ENCODE data around the gene PRPF8. TPM values are rescaled to one million over a fixed set of nuclear protein-coding genes. Genes with fewer than 3 reads are reported as not detected.

The PRPF8 gene
- total and polyA plus RNA-seq, 2 of the 13 experiments (the other 11 are each of a cell fraction or from before 2014, with no cell fraction given), result 112 to 179 TPM

DNA sequence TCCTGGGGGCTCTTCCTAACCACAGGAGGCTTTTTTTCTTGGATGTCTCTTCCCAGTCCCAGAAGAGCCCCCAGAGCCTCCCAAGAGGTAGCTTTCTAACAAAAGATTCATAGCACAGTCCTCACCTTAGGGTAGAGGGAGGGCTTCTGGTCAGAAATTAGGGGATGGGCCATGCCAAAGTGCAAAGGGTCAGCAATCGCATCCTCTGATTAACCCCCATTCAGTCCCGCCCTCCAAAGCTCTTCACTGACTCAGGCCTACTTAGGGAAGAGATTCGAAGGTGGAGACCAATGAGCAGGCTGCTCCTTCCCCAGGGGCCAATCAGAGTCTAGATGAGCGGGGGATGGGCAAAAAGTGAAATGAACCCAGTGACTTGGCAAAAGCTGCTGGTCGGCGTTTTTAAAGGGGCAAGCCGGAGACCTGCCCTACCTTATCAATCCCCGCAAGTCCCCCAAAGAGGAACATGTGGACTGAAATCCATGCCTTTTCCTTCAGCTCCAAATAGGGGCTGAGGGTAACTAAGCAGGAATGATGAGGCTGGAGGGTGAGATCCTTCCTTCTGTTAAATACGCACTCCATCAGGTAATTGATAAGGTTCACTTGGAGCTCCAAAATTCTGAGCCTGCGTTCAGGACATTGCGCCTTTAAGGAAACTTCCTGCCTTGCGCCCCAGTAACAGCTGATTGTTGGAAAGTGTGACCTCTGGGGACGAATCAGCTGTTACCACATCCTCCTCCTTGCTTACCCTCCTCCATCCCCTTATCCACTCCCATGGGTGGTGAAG lies 32.4 kb upstream of the PRPF8 start (continued):
- no peak for TF ChIP-seq MBD4 (IDR thresholded peaks at IDR 0.05; ENCODE audit: borderline replicate concordance, low read length)
- TF ChIP-seq SAP130 (CRISPR knock-in tag; IDR thresholded peaks at IDR 0.05; ENCODE audit: low read depth), result peak; percentile 61
- TF ChIP-seq NBN (conservative IDR thresholded peaks at IDR 0.05), result no peak
- TF ChIP-seq, protein P1, sequence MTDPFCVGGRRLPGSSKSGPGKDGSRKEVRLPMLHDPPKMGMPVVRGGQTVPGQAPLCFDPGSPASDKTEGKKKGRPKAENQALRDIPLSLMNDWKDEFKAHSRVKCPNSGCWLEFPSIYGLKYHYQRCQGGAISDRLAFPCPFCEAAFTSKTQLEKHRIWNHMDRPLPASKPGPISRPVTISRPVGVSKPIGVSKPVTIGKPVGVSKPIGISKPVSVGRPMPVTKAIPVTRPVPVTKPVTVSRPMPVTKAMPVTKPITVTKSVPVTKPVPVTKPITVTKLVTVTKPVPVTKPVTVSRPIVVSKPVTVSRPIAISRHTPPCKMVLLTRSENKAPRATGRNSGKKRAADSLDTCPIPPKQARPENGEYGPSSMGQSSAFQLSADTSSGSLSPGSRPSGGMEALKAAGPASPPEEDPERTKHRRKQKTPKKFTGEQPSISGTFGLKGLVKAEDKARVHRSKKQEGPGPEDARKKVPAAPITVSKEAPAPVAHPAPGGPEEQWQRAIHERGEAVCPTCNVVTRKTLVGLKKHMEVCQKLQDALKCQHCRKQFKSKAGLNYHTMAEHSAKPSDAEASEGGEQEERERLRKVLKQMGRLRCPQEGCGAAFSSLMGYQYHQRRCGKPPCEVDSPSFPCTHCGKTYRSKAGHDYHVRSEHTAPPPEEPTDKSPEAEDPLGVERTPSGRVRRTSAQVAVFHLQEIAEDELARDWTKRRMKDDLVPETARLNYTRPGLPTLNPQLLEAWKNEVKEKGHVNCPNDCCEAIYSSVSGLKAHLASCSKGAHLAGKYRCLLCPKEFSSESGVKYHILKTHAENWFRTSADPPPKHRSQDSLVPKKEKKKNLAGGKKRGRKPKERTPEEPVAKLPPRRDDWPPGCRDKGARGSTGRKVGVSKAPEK (CRISPR knock-in tag; IDR thresholded peaks at IDR 0.05; ENCODE audit: borderline replicate concordance), result no peak
- TF ChIP-seq, protein P2, sequence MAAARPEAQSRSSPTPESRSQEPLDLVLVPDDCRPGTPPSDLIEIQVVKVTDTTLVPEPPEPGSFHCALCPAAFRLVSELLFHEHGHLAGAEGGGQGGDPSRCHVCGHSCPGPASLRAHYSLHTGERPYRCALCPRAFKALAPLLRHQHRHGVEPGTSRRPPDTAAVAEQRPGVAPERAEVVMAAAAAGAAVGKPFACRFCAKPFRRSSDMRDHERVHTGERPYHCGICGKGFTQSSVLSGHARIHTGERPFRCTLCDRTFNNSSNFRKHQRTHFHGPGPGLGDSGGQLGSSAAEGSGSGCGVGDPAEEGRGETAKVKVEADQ (CRISPR knock-in tag; IDR thresholded peaks at IDR 0.05; ENCODE audit: borderline replicate concordance), result 0 out of 2 replicates have a peak, but pooled peaks have one; percentile 17
- TF ChIP-seq FIP1L1 (IDR thresholded peaks at IDR 0.05; ENCODE audit: borderline replicate concordance, insufficient read depth, low read depth, low read length), result no peak
- TF ChIP-seq PHF21A (CRISPR knock-in tag; IDR thresholded peaks at IDR 0.05), result peak; percentile 93
- TF ChIP-seq, protein P3, sequence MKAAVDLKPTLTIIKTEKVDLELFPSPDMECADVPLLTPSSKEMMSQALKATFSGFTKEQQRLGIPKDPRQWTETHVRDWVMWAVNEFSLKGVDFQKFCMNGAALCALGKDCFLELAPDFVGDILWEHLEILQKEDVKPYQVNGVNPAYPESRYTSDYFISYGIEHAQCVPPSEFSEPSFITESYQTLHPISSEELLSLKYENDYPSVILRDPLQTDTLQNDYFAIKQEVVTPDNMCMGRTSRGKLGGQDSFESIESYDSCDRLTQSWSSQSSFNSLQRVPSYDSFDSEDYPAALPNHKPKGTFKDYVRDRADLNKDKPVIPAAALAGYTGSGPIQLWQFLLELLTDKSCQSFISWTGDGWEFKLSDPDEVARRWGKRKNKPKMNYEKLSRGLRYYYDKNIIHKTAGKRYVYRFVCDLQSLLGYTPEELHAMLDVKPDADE (CRISPR knock-in tag; IDR thresholded peaks at IDR 0.05), result no peak
- TF ChIP-seq MZF1 (CRISPR knock-in tag; IDR thresholded peaks at IDR 0.05; ENCODE audit: borderline replicate concordance), result no peak
- TF ChIP-seq TOE1 (CRISPR knock-in tag; IDR thresholded peaks at IDR 0.05), result no peak
- TF ChIP-seq, protein P4, sequence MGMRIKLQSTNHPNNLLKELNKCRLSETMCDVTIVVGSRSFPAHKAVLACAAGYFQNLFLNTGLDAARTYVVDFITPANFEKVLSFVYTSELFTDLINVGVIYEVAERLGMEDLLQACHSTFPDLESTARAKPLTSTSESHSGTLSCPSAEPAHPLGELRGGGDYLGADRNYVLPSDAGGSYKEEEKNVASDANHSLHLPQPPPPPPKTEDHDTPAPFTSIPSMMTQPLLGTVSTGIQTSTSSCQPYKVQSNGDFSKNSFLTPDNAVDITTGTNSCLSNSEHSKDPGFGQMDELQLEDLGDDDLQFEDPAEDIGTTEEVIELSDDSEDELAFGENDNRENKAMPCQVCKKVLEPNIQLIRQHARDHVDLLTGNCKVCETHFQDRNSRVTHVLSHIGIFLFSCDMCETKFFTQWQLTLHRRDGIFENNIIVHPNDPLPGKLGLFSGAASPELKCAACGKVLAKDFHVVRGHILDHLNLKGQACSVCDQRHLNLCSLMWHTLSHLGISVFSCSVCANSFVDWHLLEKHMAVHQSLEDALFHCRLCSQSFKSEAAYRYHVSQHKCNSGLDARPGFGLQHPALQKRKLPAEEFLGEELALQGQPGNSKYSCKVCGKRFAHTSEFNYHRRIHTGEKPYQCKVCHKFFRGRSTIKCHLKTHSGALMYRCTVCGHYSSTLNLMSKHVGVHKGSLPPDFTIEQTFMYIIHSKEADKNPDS (CRISPR knock-in tag; IDR thresholded peaks at IDR 0.05), result no peak
- no peak for TF ChIP-seq ZNF232 (CRISPR knock-in tag; IDR thresholded peaks at IDR 0.05; ENCODE audit: borderline replicate concordance)
- no peak for TF ChIP-seq SALL2 (CRISPR knock-in tag; IDR thresholded peaks at IDR 0.05)
- TF ChIP-seq KLF12 (CRISPR knock-in tag; IDR thresholded peaks at IDR 0.05; ENCODE audit: borderline replicate concordance), result no peak
- no peak for TF ChIP-seq ELF4 (CRISPR knock-in tag; IDR thresholded peaks at IDR 0.05; ENCODE audit: borderline replicate concordance)
- TF ChIP-seq PPARG (CRISPR knock-in tag; conservative IDR thresholded peaks at IDR 0.05), result no peak
- TF ChIP-seq, protein P5, sequence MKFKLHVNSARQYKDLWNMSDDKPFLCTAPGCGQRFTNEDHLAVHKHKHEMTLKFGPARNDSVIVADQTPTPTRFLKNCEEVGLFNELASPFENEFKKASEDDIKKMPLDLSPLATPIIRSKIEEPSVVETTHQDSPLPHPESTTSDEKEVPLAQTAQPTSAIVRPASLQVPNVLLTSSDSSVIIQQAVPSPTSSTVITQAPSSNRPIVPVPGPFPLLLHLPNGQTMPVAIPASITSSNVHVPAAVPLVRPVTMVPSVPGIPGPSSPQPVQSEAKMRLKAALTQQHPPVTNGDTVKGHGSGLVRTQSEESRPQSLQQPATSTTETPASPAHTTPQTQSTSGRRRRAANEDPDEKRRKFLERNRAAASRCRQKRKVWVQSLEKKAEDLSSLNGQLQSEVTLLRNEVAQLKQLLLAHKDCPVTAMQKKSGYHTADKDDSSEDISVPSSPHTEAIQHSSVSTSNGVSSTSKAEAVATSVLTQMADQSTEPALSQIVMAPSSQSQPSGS (CRISPR knock-in tag; IDR thresholded peaks at IDR 0.05), result peak; percentile 56; the same call in 1 of the 2 replicates
- TF ChIP-seq ZNF354B (CRISPR knock-in tag; IDR thresholded peaks at IDR 0.05), result no peak
- no peak for TF ChIP-seq BRCA1 (CRISPR knock-in tag; IDR thresholded peaks at IDR 0.05)
- no peak for TF ChIP-seq SYNCRIP (IDR thresholded peaks at IDR 0.05; ENCODE audit: insufficient read depth, low read depth, low read length)
- TF ChIP-seq CBX5 (CRISPR knock-in tag; IDR thresholded peaks at IDR 0.05; ENCODE audit: borderline replicate concordance), result no peak
- no peak for TF ChIP-seq ZFP62 (CRISPR knock-in tag; IDR thresholded peaks at IDR 0.05)
